Activated CD4-positive, alpha-beta T cell treated with anti-CD3 and anti-CD28 coated beads for 36 hours (primary cell): ENCODE measurements around the gene ZFR. TPM values are rescaled to one million over a fixed set of nuclear protein-coding genes. Genes with fewer than 3 reads are reported as not detected.

ENCODE experiments used
- ATAC-seq: fragments of 200-7000 bp; cut with Tn5 transposase; one replicate; pipeline ENCODE4 v1.10.0; 2021; ENCODE audit warnings: mild to moderate bottlenecking, moderate library complexity
- CTCF ChIA-PET: fragments of 350-600 bp; sonication (Branson Sonifier 250); formaldehyde crosslinking; loops from one replicate; lab custom pipeline; 2021; ENCODE audit warnings: antibody characterized with exemption; lab: Charles Lee
- POLR2A ChIA-PET: fragments of 350-600 bp; sonication (Branson Sonifier 250); formaldehyde crosslinking; loops from one replicate; lab custom pipeline; 2021; ENCODE audit warnings: antibody characterized with exemption, inconsistent platforms; lab: Charles Lee
- DNase-seq: peaks from one replicate; pipeline ENCODE4 v3.0.0-alpha.2; 2020
- H3K27ac Mint-ChIP-seq: one replicate; pipeline ENCODE4 v1.8.0; 2021; ENCODE audit warnings: mixed read lengths
- H3K27me3 Mint-ChIP-seq: one replicate; pipeline ENCODE4 v1.8.0; 2021; ENCODE audit warnings: mixed read lengths
- H3K36me3 Mint-ChIP-seq: one replicate; pipeline ENCODE4 v1.8.0; 2021; ENCODE audit warnings: low read depth, mixed read lengths
- H3K4me1 Mint-ChIP-seq: one replicate; pipeline ENCODE4 v1.8.0; 2021; ENCODE audit warnings: mixed read lengths
- H3K4me3 Mint-ChIP-seq: one replicate; pipeline ENCODE4 v1.8.0; 2021; ENCODE audit warnings: mild to moderate bottlenecking, moderate library complexity, mixed read lengths
- H3K9me3 Mint-ChIP-seq: one replicate; pipeline ENCODE4 v1.8.0; 2021; ENCODE audit warnings: low read depth, mixed read lengths
- intact Hi-C, 2 experiments: fragments of 100-400 bp; cut with DNase I in 1 of 2; cut with micrococcal nuclease in 1 of 2; formaldehyde crosslinking; loops; one replicate each; pipeline versions ENCODE4 v1.14.2 to v1.15.1; 2022 to 2024; cut with DNase I, micrococcal nuclease
- total RNA-seq, 2 experiments: library from RNA; stranded (reverse); gene quantifications; one replicate each; pipeline ENCODE4 v1.2.3, GENCODE V29; 2021

The ZFR gene
- total RNA-seq, result 10 to 100 TPM; 60.6 to 81.4 TPM

- peak within 1 kb of the TSS; percentile 99 for H3K27ac Mint-ChIP-seq
- peaks cover 34% of the 10 kb centered on the region for H3K4me1 Mint-ChIP-seq
- DNase-seq, result peak; percentile 97
- ChIA-PET POLR2A (interaction anchor here (1.0 kb wide), 1 partner anchor 12 kb away, joined by 3 read pairs; no protein-coding TSS in a partner anchor), CTCF (interaction anchor here (0.6 kb wide), 1 partner anchor 140 kb away, joined by 5 read pairs; no protein-coding TSS in a partner anchor)
- H3K36me3 Mint-ChIP-seq, result peaks cover 25% of the 10 kb centered on the region
- no peaks in the 10 kb centered on the region for H3K9me3 Mint-ChIP-seq
- peak; percentile 90 for ATAC-seq
- intact Hi-C loops, result loop anchor here (1.0 to 5.0 kb wide), 9 partner anchors 18 to 998 kb away; partner anchors contain the start of genes TARS1 (in 2 of the 2), GOLPH3 (in 1 of the 2) and SUB1 (in 1 of the 2)
- H3K27me3 Mint-ChIP-seq, result no peaks in the 10 kb centered on the region
- H3K4me3 Mint-ChIP-seq, result peak within 1 kb of the TSS; percentile 99
Observed at GRCh38 chr5:32444431-32445286, at the start of gene ZFR. Gene ZFR, minus strand, starts transcription at chr5:32444740. Its CDS starts 82 bp downstream, at chr5:32444658.

GRCh38 chr5:32490972-32491557 lies 46.5 kb upstream of the ZFR start:
- DNase-seq (no peak), ATAC-seq (no peak)
- intact Hi-C loops, result no loop called here
- Mint-ChIP-seq H3K27ac (no peak overlapping the region), H3K27me3 (no peaks in the 10 kb centered on the region), H3K36me3 (no peaks in the 10 kb centered on the region), H3K9me3 (no peaks in the 10 kb centered on the region), H3K4me3 (no peak overlapping the region), H3K4me1 (no peaks in the 10 kb centered on the region)
- ChIA-PET CTCF (interaction anchor here (0.6 to 11.0 kb wide), 18 partner anchors 8 to 969 kb away, joined by 3 to 244 read pairs (median 4); partner anchors contain the start of gene SUB1), POLR2A (interaction anchor here (0.6 to 0.9 kb wide), 2 partner anchors 94 to 99 kb away, joined by 3 read pairs; no protein-coding TSS in a partner anchor)

GRCh38 chr5:32489791-32490562 lies 45.4 kb upstream of the ZFR start:
- Mint-ChIP-seq H3K4me3 (no peak overlapping the region), H3K9me3 (no peaks in the 10 kb centered on the region), H3K4me1 (no peaks in the 10 kb centered on the region), H3K27me3 (no peaks in the 10 kb centered on the region), H3K36me3 (no peaks in the 10 kb centered on the region), H3K27ac (no peak overlapping the region)
- DNase-seq (peak; percentile 85), ATAC-seq (peak; percentile 53)
- ChIA-PET POLR2A (interaction anchor here (1.1 kb wide), 1 partner anchor 100 kb away, joined by 4 read pairs; no protein-coding TSS in a partner anchor), CTCF (interaction anchor here (0.6 to 11.0 kb wide), 29 partner anchors 8 to 258 kb away, joined by 3 to 244 read pairs (median 4); partner anchors contain the start of gene SUB1)
- intact Hi-C loops, result loop anchor here (1.0 kb wide), 2 partner anchors 100 to 123 kb away; no protein-coding TSS in a partner anchor

- H3K9me3 Mint-ChIP-seq, result no peaks in the 10 kb centered on the region
Observed at GRCh38 chr5:32487424-32487823, 42.9 kb upstream of the ZFR start.

GRCh38 chr5:32487008-32487407 lies 42.5 kb upstream of the ZFR start:
- no peaks in the 10 kb centered on the region for H3K36me3 Mint-ChIP-seq
- no peaks in the 10 kb centered on the region for H3K27me3 Mint-ChIP-seq
- no peak overlapping the region for H3K4me3 Mint-ChIP-seq
- intact Hi-C loops, result no loop called here
- H3K9me3 Mint-ChIP-seq, result no peaks in the 10 kb centered on the region
- no peak for ATAC-seq
- DNase-seq, result no peak
- ChIA-PET CTCF (interaction anchor here (1.0 to 11.0 kb wide), 4 partner anchors 13 to 127 kb away, joined by 3 to 244 read pairs (median 4); no protein-coding TSS in a partner anchor), POLR2A (interaction anchor here (0.6 kb wide), 1 partner anchor 512 kb away, joined by 5 read pairs; no protein-coding TSS in a partner anchor)
- H3K4me1 Mint-ChIP-seq, result no peaks in the 10 kb centered on the region
- H3K27ac Mint-ChIP-seq, result no peak overlapping the region

More at GRCh38 chr5:32487424-32487823, 42.9 kb upstream of the ZFR start:
- POLR2A ChIA-PET, result interaction anchor here (0.6 kb wide), 1 partner anchor 99 kb away, joined by 4 read pairs; no protein-coding TSS in a partner anchor
- Mint-ChIP-seq H3K27ac (no peak overlapping the region), H3K4me1 (no peaks in the 10 kb centered on the region), H3K27me3 (no peaks in the 10 kb centered on the region), H3K36me3 (no peaks in the 10 kb centered on the region), H3K4me3 (no peak overlapping the region)
- ATAC-seq (no peak), DNase-seq (no peak)
- intact Hi-C loops, result no loop called here
- CTCF ChIA-PET, result interaction anchor here (1.0 to 11.0 kb wide), 6 partner anchors 12 to 126 kb away, joined by 3 to 244 read pairs (median 4); no protein-coding TSS in a partner anchor

- CTCF ChIA-PET, result interaction anchor here (0.6 to 11.0 kb wide), 2 partner anchors 109 to 130 kb away, joined by 3 to 244 read pairs; no protein-coding TSS in a partner anchor
- H3K36me3 Mint-ChIP-seq, result no peaks in the 10 kb centered on the region
- no peaks in the 10 kb centered on the region for H3K4me1 Mint-ChIP-seq
Observed at GRCh38 chr5:32482193-32482592, 37.7 kb upstream of the ZFR start.

GRCh38 chr5:32479096-32479495 lies 34.6 kb upstream of the ZFR start:
- DNase-seq, result no peak
- no peak overlapping the region for H3K27ac Mint-ChIP-seq
- POLR2A ChIA-PET, result no interaction called here
- H3K36me3 Mint-ChIP-seq, result no peaks in the 10 kb centered on the region
- H3K9me3 Mint-ChIP-seq, result no peaks in the 10 kb centered on the region
- no peak for ATAC-seq
- H3K27me3 Mint-ChIP-seq, result no peaks in the 10 kb centered on the region
- intact Hi-C loops, result no loop called here
- H3K4me1 Mint-ChIP-seq, result no peaks in the 10 kb centered on the region
- CTCF ChIA-PET, result interaction anchor here (0.7 to 2.0 kb wide), 3 partner anchors 11 to 140 kb away, joined by 3 to 9 read pairs (median 4); no protein-coding TSS in a partner anchor
- H3K4me3 Mint-ChIP-seq, result no peak overlapping the region

More at GRCh38 chr5:32482193-32482592, 37.7 kb upstream of the ZFR start:
- H3K27me3 Mint-ChIP-seq, result no peaks in the 10 kb centered on the region
- POLR2A ChIA-PET, result no interaction called here
- no peaks in the 10 kb centered on the region for H3K9me3 Mint-ChIP-seq
- DNase-seq, result no peak
- ATAC-seq, result no peak
- intact Hi-C loops, result no loop called here
- H3K4me3 Mint-ChIP-seq, result no peak overlapping the region
- no peak overlapping the region for H3K27ac Mint-ChIP-seq

GRCh38 chr5:32476891-32477290 lies 32.4 kb upstream of the ZFR start:
- Mint-ChIP-seq H3K4me3 (no peak overlapping the region), H3K36me3 (no peaks in the 10 kb centered on the region), H3K9me3 (no peaks in the 10 kb centered on the region), H3K27me3 (no peaks in the 10 kb centered on the region), H3K4me1 (no peaks in the 10 kb centered on the region), H3K27ac (no peak overlapping the region)
- intact Hi-C loops, result no loop called here
- ATAC-seq (no peak), DNase-seq (no peak)
- CTCF ChIA-PET, result interaction anchor here (0.7 kb wide), 1 partner anchor 1270 kb away, joined by 3 read pairs; no protein-coding TSS in a partner anchor
- POLR2A ChIA-PET, result no interaction called here

- Mint-ChIP-seq H3K27ac (no peak overlapping the region), H3K4me3 (no peak overlapping the region), H3K4me1 (no peaks in the 10 kb centered on the region), H3K36me3 (no peaks in the 10 kb centered on the region), H3K27me3 (no peaks in the 10 kb centered on the region), H3K9me3 (no peaks in the 10 kb centered on the region)
- intact Hi-C loops, result no loop called here
- POLR2A ChIA-PET, result no interaction called here
- CTCF ChIA-PET, result interaction anchor here (0.9 kb wide), 1 partner anchor 155 kb away, joined by 3 read pairs; no protein-coding TSS in a partner anchor
- ATAC-seq, result no peak
- no peak for DNase-seq
Observed at GRCh38 chr5:32475334-32476097, 31.0 kb upstream of the ZFR start.
